Prostate gland (tissue), 2 donors: Measurements from ENCODE around the gene ARHGAP26.

ENCODE experiments used
- CTCF ChIP-seq, 4 experiments: fragments of 200-600 bp in 2 of 4; fragments of 450-650 bp in 2 of 4; sonication (generic) in 2 of 4; IDR thresholded peaks; 1 replicate in 3 of 4; 2 replicates in 1 of 4; pipeline ENCODE4 v1.5.1; 2016 to 2019; ENCODE audit warnings: antibody characterized with exemption in 4 of 4, mild to moderate bottlenecking in 2 of 4, moderate library complexity in 2 of 4
- POLR2A ChIP-seq: fragments of 450-650 bp; IDR thresholded peaks from one replicate; pipeline ENCODE4 v1.6.1; 2016; ENCODE audit warnings: antibody characterized with exemption, mild to moderate bottlenecking
- POLR2AphosphoS5 ChIP-seq: sonication (generic); formaldehyde crosslinking; IDR thresholded peaks from one replicate; pipeline ENCODE4 v1.6.1; 2017; ENCODE audit warnings: antibody characterized with exemption

DNA sequence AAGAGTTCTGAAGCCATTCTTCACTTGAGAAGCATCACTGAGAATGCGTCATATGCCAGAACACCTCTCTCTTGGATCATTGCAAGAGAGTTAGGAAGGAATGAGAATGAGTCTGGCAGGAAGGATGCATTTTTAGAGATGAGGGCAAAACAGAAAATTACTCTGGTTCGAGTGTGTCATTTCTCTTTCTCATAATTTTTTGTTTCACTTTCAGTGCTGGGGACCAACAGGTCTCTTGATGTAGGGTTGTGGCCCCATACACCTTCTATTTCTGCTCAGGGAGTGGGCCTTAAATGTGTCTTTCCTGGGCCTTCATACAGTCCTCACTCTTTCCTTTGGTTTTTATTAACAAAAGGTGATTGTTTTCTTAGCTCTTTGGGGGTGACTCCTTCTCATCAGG, 330.9 kb downstream of the ARHGAP26 start:
- TF ChIP-seq CTCF (IDR thresholded peaks at IDR 0.05) (no peak), POLR2A (no peak), POLR2AphosphoS5 (no peak)
